ENCODE measurements around the gene APEH. TPM values are rescaled to one million over a fixed set of nuclear protein-coding genes. Genes with fewer than 3 reads are reported as not detected.

The APEH gene
- total RNA-seq, 4 donors from 2014 or later, result 53.9 to 151 (median 116) TPM

DNA sequence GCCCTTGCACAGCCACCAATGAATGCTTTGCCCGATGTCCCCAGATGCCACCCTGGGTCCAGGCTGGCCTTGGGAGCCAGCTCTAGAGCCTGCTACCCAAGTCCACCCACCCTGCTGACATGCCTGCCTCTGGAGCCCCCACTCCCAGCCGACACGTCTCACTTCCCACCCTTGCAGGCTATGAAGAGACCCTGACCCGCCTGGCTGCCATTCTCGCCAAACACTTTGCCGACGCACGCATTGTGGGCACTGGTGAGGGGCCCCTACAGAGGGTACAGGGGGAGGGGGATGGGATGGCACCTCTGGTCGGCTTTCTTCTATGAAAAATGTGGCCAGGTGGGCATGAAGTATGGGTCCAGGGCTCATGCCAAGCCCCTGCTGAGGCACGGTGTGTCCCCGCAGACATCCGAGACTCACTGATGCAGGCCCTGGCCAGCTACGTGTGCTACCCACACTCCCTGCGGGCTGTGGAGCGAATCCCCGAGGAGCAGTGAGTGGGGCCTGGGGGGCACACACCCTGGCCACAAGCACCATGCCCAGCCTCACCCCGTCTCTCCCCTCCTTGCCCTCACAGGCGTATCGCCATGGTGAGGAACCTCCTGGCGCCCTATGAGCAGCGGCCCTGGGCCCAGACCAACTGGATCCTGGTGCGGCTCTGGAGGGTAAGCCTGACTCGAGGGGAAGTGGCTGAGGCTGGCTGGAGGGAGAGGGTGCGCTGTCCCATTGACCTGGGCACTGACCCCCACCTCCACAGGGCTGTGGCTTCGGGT lies 39.4 kb downstream of the APEH start:
- Histone ChIP-seq H3K4me3 (no peak overlapping the region), H3K27ac (no peak overlapping the region), H3K27me3 (no peaks in the 10 kb centered on the region), H3K9me3 (no peaks in the 10 kb centered on the region), H3K36me3 (no peaks in the 10 kb centered on the region), H3K4me1 (peaks cover 2 to 4% (median 2%) of the 10 kb centered on the region in 4 donors)
- no peak for DNase-seq
- 93% methylated on average over 25 of the region's 25 CpGs; no CpG with 5 or more reads in 1 of the 2 donors for WGBS, 2 donors (ENCODE audit: low coverage in 1 of 2)
- TF ChIP-seq EP300 (IDR thresholded peaks at IDR 0.05; ENCODE audit: low read depth), result no peak
- in situ Hi-C loops (cut with MboI; ENCODE audit: low pct_ligation_motif_present in 1 of 4, low pct_unique_long_range_greater_than_20kb in 1 of 4, low sequenced_read_pairs in 3 of 4) (no loop called here), intact Hi-C loops (cut with DNase I; ENCODE audit: low total_unique reads) (no loop called here)

DNA sequence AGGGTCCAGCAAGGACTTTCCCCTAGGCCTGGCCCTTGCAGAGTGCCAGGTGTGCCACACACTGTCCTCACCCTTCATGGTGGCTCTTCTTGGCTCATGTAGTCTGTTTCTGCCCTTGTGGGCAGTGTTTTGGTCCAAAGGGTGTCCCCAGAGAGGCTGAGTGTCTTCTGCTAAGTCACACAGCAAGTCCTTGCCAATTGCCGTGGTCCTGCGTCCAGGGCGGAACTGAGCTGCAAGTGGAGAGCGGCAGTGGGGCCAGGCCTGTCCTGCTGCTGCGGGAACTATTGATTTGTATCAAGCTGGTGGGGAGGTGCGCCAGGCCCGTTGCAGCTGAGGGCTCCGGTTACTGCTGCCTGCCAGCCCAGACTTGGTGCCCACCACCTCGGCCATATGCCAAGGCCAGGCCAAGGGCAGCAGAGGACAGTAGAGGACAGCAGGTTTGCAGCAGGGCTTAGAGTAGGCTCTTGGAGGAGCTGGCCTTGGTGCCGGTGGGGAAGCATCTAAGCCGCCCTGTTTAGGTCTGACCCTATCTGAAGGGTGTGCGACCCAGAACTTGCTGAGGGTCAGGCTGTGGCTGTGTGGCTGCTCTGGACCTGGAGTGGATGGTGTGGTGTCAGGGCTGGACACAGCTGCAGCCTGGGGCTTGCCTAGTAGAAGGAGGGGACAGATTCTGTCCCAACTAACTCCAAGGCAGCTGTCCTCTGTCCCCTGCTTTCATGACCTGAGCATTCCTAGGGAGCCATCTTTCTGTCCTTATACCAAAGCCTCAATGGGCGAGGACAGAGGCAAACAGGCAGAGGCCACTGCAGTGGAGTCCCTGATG lies 40.8 kb downstream of the APEH start:
- Histone ChIP-seq H3K4me1 (peaks cover 7 to 15% (median 13%) of the 10 kb centered on the region in 4 donors), H3K4me3 (no peak overlapping the region), H3K36me3 (no peaks in the 10 kb centered on the region), H3K9me3 (no peaks in the 10 kb centered on the region), H3K27me3 (no peaks in the 10 kb centered on the region), H3K27ac (no peak overlapping the region)
- TF ChIP-seq POLR2A (IDR thresholded peaks at IDR 0.05), result no peak
- TF ChIP-seq CTCF (IDR thresholded peaks at IDR 0.05), result no peak
- no peak for TF ChIP-seq POLR2AphosphoS5 (IDR thresholded peaks at IDR 0.05)
- TF ChIP-seq EP300 (IDR thresholded peaks at IDR 0.05; ENCODE audit: low read depth), result no peak
- in situ Hi-C loops (cut with MboI; ENCODE audit: low pct_ligation_motif_present in 1 of 4, low pct_unique_long_range_greater_than_20kb in 1 of 4, low sequenced_read_pairs in 3 of 4) (no loop called here), intact Hi-C loops (cut with DNase I; ENCODE audit: low total_unique reads) (no loop called here)
- 91% methylated on average over 13 of the region's 13 CpGs; no CpG with 5 or more reads in 1 of the 2 donors for WGBS, 2 donors (ENCODE audit: low coverage in 1 of 2)
- no peak for DNase-seq

DNA sequence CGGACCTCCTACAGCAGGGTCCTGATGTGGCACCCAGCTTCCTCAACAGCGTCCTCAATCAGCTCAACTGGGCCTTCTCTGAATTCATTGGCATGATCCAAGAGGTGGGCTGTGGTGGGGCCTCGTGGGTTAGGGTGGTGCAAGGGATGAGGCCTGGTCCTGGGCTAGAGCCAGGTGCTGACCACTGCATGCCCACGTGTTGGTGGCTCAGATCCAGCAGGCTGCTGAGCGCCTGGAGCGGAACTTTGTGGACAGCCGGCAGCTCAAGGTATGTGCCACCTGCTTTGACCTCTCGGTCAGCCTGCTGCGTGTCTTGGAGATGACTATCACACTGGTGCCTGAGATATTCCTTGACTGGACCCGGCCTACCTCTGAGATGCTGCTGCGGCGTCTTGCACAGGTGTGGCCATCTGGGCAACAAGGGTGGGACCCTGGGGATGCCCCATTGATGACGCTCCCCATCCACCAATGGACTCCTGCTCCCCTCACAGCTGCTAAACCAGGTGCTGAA lies 41.5 kb downstream of the APEH start:
- Histone ChIP-seq H3K9me3 (no peaks in the 10 kb centered on the region), H3K27ac (no peak overlapping the region), H3K27me3 (no peaks in the 10 kb centered on the region), H3K4me3 (no peak overlapping the region), H3K36me3 (no peaks in the 10 kb centered on the region), H3K4me1 (peaks cover 7 to 17% (median 14%) of the 10 kb centered on the region in 4 donors)
- WGBS, 2 donors (ENCODE audit: low coverage in 1 of 2), result 92 to 93% methylated on average over 2 to 13 of the region's 13 CpGs
- in situ Hi-C loops (cut with MboI; ENCODE audit: low pct_ligation_motif_present in 1 of 4, low pct_unique_long_range_greater_than_20kb in 1 of 4, low sequenced_read_pairs in 3 of 4), result no loop called here
- DNase-seq, result no peak
- intact Hi-C loops (cut with DNase I; ENCODE audit: low total_unique reads), result no loop called here
- no peak for TF ChIP-seq POLR2A (IDR thresholded peaks at IDR 0.05)
- TF ChIP-seq EP300 (IDR thresholded peaks at IDR 0.05; ENCODE audit: low read depth), result no peak
- TF ChIP-seq POLR2AphosphoS5 (IDR thresholded peaks at IDR 0.05), result no peak
- no peak for TF ChIP-seq CTCF (IDR thresholded peaks at IDR 0.05)

DNA sequence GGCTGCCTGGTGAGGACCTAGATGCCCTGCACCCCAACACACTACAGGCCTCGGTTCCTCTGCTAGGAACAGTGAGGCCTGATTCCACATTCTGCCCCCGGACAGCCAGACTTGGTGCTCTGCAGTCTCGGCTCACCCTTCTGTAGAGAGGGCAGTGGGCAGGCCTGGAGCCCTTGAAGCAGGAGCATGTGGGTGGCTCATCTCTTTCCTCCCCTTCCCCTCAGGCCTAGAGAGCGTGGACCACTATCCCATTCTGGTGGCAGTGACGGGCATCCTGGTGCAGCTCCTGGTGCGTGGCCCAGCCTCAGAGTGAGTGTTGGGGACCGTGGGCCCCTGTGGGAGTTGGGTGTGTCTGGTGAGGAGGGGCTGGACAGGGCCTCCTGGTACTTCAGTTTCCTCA lies 42.0 kb downstream of the APEH start:
- no peak overlapping the region for H3K4me3 ChIP-seq
- no peaks in the 10 kb centered on the region for H3K36me3 ChIP-seq
- no peak overlapping the region for H3K27ac ChIP-seq
- no peak for TF ChIP-seq POLR2A (IDR thresholded peaks at IDR 0.05)
- no peak for TF ChIP-seq POLR2AphosphoS5 (IDR thresholded peaks at IDR 0.05)
- no peak for TF ChIP-seq EP300 (IDR thresholded peaks at IDR 0.05; ENCODE audit: low read depth)
- no peak for TF ChIP-seq CTCF (IDR thresholded peaks at IDR 0.05)
- no peaks in the 10 kb centered on the region for H3K9me3 ChIP-seq
- WGBS, 2 donors (ENCODE audit: low coverage in 1 of 2), result 91% methylated on average over 7 of the region's 7 CpGs; no CpG with 5 or more reads in 1 of the 2 donors
- intact Hi-C loops (cut with DNase I; ENCODE audit: low total_unique reads), result no loop called here
- in situ Hi-C loops (cut with MboI; ENCODE audit: low pct_ligation_motif_present in 1 of 4, low pct_unique_long_range_greater_than_20kb in 1 of 4, low sequenced_read_pairs in 3 of 4), result no loop called here
- H3K4me1 ChIP-seq, result peaks cover 7 to 17% (median 14%) of the 10 kb centered on the region in 4 donors
- no peak for DNase-seq
- no peaks in the 10 kb centered on the region for H3K27me3 ChIP-seq

Measured in transverse colon (tissue), 4 donors.